Lower lobe of right lung (tissue), 2 donors: ENCODE results near the gene GFAP. TPM values are rescaled to one million over a fixed set of nuclear protein-coding genes. Genes with fewer than 3 reads are reported as not detected.
A peak's percentile ranks its signal among the peaks of the same experiment; 100 is the strongest.

Source experiments
- ATAC-seq, 2 donors: fragments of 200-7000 bp; cut with Tn5 transposase; one replicate each; pipeline ENCODE4 v1.9.1; 2020 to 2022; ENCODE audit warnings: mild to moderate bottlenecking in 2 of 2, moderate library complexity in 2 of 2
- DNase-seq: peaks from one replicate; pipeline ENCODE4 v3.0.0-alpha.2; 2020
- H3K27ac ChIP-seq: fragments of 200-600 bp; one replicate; pipeline ENCODE4 v1.8.0; 2022
- H3K27me3 ChIP-seq: fragments of 200-600 bp; one replicate; pipeline ENCODE4 v1.8.0; 2022; ENCODE audit warnings: low read depth
- H3K36me3 ChIP-seq: fragments of 200-600 bp; one replicate; pipeline ENCODE4 v1.8.0; 2022; ENCODE audit warnings: mild to moderate bottlenecking
- H3K4me1 ChIP-seq: fragments of 200-600 bp; one replicate; pipeline ENCODE4 v1.8.0; 2022
- H3K4me3 ChIP-seq: fragments of 200-600 bp; one replicate; pipeline ENCODE4 v1.8.0; 2022; ENCODE audit warnings: mild to moderate bottlenecking
- H3K9me3 ChIP-seq: fragments of 200-600 bp; one replicate; pipeline ENCODE4 v1.8.0; 2022
- CTCF ChIP-seq: fragments of 200-600 bp; IDR thresholded peaks from one replicate; pipeline ENCODE4 v1.8.0; 2022; ENCODE audit warnings: antibody characterized with exemption, mild to moderate bottlenecking
- intact Hi-C: fragments of 100-400 bp; cut with DNase I; formaldehyde crosslinking; loops from one replicate; pipeline ENCODE4 v1.11.0; 2022
- total RNA-seq: library from RNA; stranded (reverse); fragmentation: NEBNext Ultra II Directional; extraction: Animal tissue kit (Norgen Biotek cat#: 25700); gene quantifications from one replicate; pipeline ENCODE4 v1.2.1, GENCODE V29; 2021
- donor health status: DM: no; HTN: yes; CAD: no; lungs with severe emphysema.

GFAP gene
- total RNA-seq, 1 donor from 2014 or later = not detected

- Histone ChIP-seq H3K9me3 (no peaks in the 10 kb centered on the region), H3K36me3 (peaks cover 98% of the 10 kb centered on the region), H3K4me3 (no peak overlapping the region), H3K27me3 (no peaks in the 10 kb centered on the region), H3K4me1 (no peaks in the 10 kb centered on the region), H3K27ac (no peak overlapping the region)
- no peak for DNase-seq
- ATAC-seq = no peak
- TF ChIP-seq CTCF = peak; percentile 54
- intact Hi-C loops = no loop called here
Observed at GRCh38 chr17:44878627-44879221, 36.6 kb downstream of the GFAP start.

- ATAC-seq (no peak), DNase-seq (no peak)
- no peaks in the 10 kb centered on the region for H3K27me3 ChIP-seq
- H3K4me3 ChIP-seq = no peak overlapping the region
- H3K4me1 ChIP-seq = no peaks in the 10 kb centered on the region
- intact Hi-C loops = no loop called here
- H3K36me3 ChIP-seq = peaks cover 96% of the 10 kb centered on the region
- no peaks in the 10 kb centered on the region for H3K9me3 ChIP-seq
- no peak for TF ChIP-seq CTCF
- H3K27ac ChIP-seq = no peak overlapping the region
Observed at GRCh38 chr17:44877121-44877520, 38.2 kb downstream of the GFAP start.

GRCh38 chr17:44875761-44876160 is 39.5 kb downstream of the GFAP start:
- no peaks in the 10 kb centered on the region for H3K9me3 ChIP-seq
- H3K27ac ChIP-seq = no peak overlapping the region
- peaks cover 96% of the 10 kb centered on the region for H3K36me3 ChIP-seq
- H3K4me1 ChIP-seq = no peaks in the 10 kb centered on the region
- DNase-seq (no peak), ATAC-seq (no peak)
- H3K27me3 ChIP-seq = no peaks in the 10 kb centered on the region
- intact Hi-C loops = no loop called here
- no peak for TF ChIP-seq CTCF
- no peak overlapping the region for H3K4me3 ChIP-seq

GRCh38 chr17:44872131-44872768 is 43.0 kb downstream of the GFAP start:
- Histone ChIP-seq H3K4me3 (no peak overlapping the region), H3K9me3 (no peaks in the 10 kb centered on the region), H3K36me3 (peaks cover 96% of the 10 kb centered on the region), H3K27me3 (no peaks in the 10 kb centered on the region), H3K27ac (no peak overlapping the region), H3K4me1 (no peaks in the 10 kb centered on the region)
- TF ChIP-seq CTCF = no peak
- ATAC-seq (peak in 1 of 2 donors; percentile 50), DNase-seq (no peak)
- intact Hi-C loops = no loop called here

- Histone ChIP-seq H3K4me3 (no peak overlapping the region), H3K36me3 (peaks cover 97% of the 10 kb centered on the region), H3K9me3 (no peaks in the 10 kb centered on the region), H3K4me1 (no peaks in the 10 kb centered on the region), H3K27ac (no peak overlapping the region), H3K27me3 (no peaks in the 10 kb centered on the region)
- DNase-seq = no peak
- no peak for ATAC-seq
- intact Hi-C loops = no loop called here
- TF ChIP-seq CTCF = no peak
Observed at GRCh38 chr17:44871556-44871955, 43.7 kb downstream of the GFAP start.
